Muscle layer of duodenum (tissue), 2 donors: Measurements from ENCODE around the gene DDX46.

Source experiments
- H3K27ac ChIP-seq: one replicate; pipeline ENCODE4 v1.7.0; 2013; ENCODE audit warnings: mild to moderate bottlenecking, low read length
- H3K27me3 ChIP-seq: one replicate; pipeline ENCODE4 v1.7.0; 2013; ENCODE audit warnings: low read depth, mild to moderate bottlenecking, control low read depth, low read length
- H3K36me3 ChIP-seq, 2 donors: one replicate each; pipeline ENCODE4 v1.7.0; 2013; ENCODE audit warnings: low read length in 2 of 2, control low read depth in 1 of 2, mild to moderate bottlenecking in 1 of 2; ENCODE audit not compliant: insufficient read depth in 2 of 2, control insufficient read depth in 1 of 2
- H3K4me1 ChIP-seq, 2 donors: one replicate each; pipeline ENCODE4 v1.7.0; 2013; ENCODE audit warnings: low read length in 2 of 2, mild to moderate bottlenecking in 2 of 2, control low read depth in 1 of 2, moderate library complexity in 1 of 2; ENCODE audit not compliant: insufficient read depth in 2 of 2, control insufficient read depth in 1 of 2
- H3K4me3 ChIP-seq, 2 donors: one replicate each; pipeline ENCODE4 v1.7.0; 2013; ENCODE audit warnings: low read length in 2 of 2, low read depth in 1 of 2, mild to moderate bottlenecking in 1 of 2
- H3K9me3 ChIP-seq, 2 donors: one replicate each; pipeline ENCODE4 v1.7.0; 2013; ENCODE audit warnings: low read length in 2 of 2, control low read depth in 1 of 2, mild to moderate bottlenecking in 1 of 2; ENCODE audit not compliant: control insufficient read depth in 1 of 2
- donor health status: healthy.

The DDX46 gene

GRCh38 chr5:134784946-134785620 is 26.5 kb downstream of the DDX46 start:
- Histone ChIP-seq H3K27me3 (no peaks in the 10 kb centered on the region), H3K36me3 (peaks cover 51 to 66% of the 10 kb centered on the region in 2 donors), H3K4me3 (no peak overlapping the region), H3K9me3 (no peaks in the 10 kb centered on the region), H3K27ac (no peak overlapping the region), H3K4me1 (no peaks in the 10 kb centered on the region)

DNA sequence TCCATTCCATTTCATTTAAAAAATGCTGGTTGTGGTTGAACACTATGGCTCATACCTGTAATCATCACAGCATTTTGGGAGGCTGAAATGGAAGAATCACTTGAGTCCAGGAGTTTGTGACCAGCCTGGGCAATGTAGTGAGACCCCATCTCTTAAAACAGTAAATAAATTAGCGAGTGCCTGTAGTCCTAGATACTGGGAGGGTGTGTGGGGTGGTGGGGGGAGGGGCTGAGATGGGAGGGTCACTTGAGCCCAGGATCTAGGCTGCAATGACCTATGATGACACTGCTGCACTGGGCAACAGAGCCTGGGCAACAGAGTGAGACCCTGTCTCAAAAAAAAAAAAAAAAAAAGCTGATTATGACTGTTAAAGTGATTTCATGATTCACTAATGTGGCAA is 29.1 kb downstream of the DDX46 start:
- Histone ChIP-seq H3K27ac (no peak overlapping the region), H3K9me3 (no peaks in the 10 kb centered on the region), H3K4me3 (no peak overlapping the region), H3K36me3 (peaks cover 44 to 68% of the 10 kb centered on the region in 2 donors), H3K27me3 (no peaks in the 10 kb centered on the region), H3K4me1 (no peaks in the 10 kb centered on the region)

DNA sequence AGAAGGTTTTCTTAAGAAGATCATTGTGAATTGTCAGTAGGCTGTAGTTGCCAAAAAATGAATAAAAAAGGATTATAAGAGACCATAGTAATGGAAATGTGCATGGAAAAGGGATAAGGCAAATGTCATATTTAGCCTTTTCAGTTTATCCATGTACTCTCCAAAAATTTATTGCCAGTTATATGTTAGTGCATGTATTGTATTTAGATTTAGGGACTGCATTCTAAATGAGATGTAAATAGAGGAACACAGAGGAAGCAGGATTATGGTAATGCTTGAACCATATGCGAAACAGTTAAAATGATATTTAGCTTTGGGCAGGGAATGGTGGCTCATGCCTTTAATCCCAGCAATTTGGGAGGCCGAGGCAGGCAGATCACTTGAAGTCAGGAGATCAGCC is 33.0 kb downstream of the DDX46 start:
- H3K36me3 ChIP-seq: peaks cover 47 to 61% of the 10 kb centered on the region in 2 donors
- H3K4me3 ChIP-seq: no peak overlapping the region
- no peaks in the 10 kb centered on the region for H3K9me3 ChIP-seq
- no peaks in the 10 kb centered on the region for H3K27me3 ChIP-seq
- H3K27ac ChIP-seq: no peak overlapping the region
- no peaks in the 10 kb centered on the region for H3K4me1 ChIP-seq

DNA sequence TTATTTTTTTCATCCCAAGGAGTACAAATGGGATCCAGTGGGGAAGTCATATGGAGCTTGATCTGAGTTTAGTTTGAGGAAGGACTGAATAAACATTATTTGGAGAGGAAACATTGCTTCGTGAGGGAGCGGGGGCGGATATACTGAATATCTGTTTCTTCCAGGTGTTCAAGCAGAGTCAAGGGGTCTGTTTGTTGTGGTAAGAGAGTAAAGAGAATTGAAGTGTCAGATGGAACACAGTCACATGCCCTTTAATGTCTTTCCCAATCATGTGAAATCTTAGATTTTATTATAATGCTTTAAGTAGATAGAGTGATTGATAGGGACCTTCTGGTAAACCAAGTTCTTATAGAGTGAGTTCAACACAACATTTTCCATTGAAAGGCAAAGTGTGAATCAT is 33.7 kb downstream of the DDX46 start:
- Histone ChIP-seq H3K27me3 (no peaks in the 10 kb centered on the region), H3K9me3 (no peaks in the 10 kb centered on the region), H3K4me1 (no peaks in the 10 kb centered on the region), H3K36me3 (peaks cover 43 to 55% of the 10 kb centered on the region in 2 donors), H3K27ac (no peak overlapping the region), H3K4me3 (no peak overlapping the region)

DNA sequence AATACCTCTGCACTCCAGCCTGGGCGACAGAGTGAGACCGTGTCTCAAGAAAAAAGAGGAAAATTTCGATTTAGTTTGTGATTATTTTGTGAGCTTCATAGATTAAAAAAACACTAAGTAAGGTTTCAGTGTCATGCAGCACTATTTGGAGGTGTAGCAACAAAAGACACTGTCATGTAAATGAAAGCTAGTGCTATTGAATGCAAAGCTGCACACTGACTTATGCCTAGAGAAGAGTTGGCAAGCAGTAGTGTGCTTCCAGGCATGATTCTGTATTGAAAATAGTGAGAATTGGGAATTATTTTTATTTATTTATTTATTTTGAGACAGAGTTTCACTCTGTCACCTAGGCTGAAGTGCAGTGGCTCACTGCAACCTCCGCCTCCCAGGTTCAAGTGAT is 34.5 kb downstream of the DDX46 start:
- Histone ChIP-seq H3K4me3 (no peak overlapping the region), H3K4me1 (no peaks in the 10 kb centered on the region), H3K27ac (no peak overlapping the region), H3K27me3 (no peaks in the 10 kb centered on the region), H3K36me3 (peaks cover 40 to 61% of the 10 kb centered on the region in 2 donors), H3K9me3 (no peaks in the 10 kb centered on the region)

DNA sequence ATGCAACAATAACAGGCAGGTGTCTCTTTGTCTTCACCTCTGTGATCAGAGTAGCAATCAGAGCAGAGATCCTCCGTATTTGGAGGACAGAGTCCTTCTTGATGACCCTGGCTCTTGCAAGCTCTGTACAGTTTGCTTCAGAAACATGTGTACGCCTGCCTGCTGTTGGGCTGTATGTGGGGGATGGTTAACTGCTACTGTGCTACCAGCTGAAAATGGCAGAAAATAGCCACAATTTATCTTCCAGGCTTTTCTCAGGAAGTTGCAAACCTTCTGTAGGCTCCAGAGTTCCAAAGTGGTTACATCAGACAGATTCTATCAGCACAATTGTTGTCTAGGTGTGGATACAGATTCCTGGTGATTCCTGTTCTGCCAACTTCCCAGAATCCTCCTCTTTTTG is 35.5 kb downstream of the DDX46 start:
- H3K27me3 ChIP-seq: no peaks in the 10 kb centered on the region
- H3K36me3 ChIP-seq: peaks cover 40 to 69% of the 10 kb centered on the region in 2 donors
- H3K4me3 ChIP-seq: no peak overlapping the region

DNA sequence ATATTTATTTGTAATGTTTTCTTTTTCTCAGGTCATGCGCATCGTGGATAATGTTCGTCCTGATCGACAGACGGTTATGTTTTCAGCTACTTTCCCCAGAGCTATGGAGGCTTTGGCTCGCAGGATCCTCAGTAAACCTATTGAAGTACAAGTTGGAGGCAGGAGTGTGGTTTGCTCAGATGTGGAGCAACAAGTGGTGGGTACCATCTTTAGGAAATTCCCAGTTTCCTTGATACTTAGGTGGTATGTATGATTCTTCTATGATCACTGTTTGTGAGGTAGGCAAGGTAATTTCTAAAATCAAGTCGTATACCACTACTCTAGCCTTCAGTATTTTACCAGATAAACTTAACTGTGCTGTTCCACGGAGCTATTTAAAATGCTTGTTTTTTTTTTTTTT is 36.2 kb downstream of the DDX46 start:
- no peak overlapping the region for H3K4me3 ChIP-seq
- H3K27ac ChIP-seq: no peak overlapping the region
- no peaks in the 10 kb centered on the region for H3K27me3 ChIP-seq
- H3K4me1 ChIP-seq: no peaks in the 10 kb centered on the region
- peaks cover 36 to 71% of the 10 kb centered on the region in 2 donors for H3K36me3 ChIP-seq
- no peaks in the 10 kb centered on the region for H3K9me3 ChIP-seq

More for the DNA sequence above, 35.5 kb downstream of the DDX46 start:
- Histone ChIP-seq H3K9me3 (no peaks in the 10 kb centered on the region), H3K27ac (no peak overlapping the region), H3K4me1 (no peaks in the 10 kb centered on the region)

DNA sequence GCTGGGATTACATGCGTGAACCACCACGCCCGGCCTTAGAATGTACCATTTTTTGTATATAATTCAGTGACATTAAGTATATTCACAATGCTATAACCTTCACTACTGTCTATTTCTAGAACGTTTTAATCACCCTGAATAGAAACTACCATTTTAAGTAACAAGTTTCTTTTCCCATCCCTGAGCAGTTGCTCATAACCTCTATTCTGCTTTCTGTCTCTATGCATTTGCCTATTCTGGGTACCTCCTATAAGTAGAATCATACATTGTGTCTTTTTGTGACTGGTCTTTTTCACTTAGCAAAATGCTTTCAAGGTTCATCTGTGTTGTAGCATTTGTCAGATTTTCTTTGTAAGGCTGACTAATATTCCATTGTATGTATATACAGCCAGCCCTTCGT is 39.9 kb downstream of the DDX46 start:
- Histone ChIP-seq H3K27ac (no peak overlapping the region), H3K4me1 (no peaks in the 10 kb centered on the region), H3K36me3 (peaks cover 36 to 57% of the 10 kb centered on the region in 2 donors), H3K4me3 (no peak overlapping the region), H3K27me3 (no peaks in the 10 kb centered on the region), H3K9me3 (no peaks in the 10 kb centered on the region)

DNA sequence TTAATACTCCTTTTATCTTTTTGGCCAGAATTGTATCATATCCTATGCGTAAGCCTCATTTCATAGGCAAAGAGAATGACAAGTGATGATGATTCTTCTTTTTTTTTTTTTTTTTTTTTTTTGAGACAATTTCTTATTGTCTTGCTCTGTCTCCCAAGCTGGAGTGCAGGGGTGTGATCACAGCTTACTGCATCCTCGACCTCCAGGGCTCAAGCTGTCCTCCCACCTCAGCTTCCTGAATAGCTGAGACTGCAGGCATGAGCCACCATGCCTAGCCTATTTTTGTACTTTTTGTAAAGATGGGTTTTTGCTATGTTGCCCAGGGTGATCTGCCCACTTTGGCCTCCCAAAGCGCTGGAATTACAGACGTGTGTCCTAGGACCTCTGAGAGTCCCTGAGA is 45.2 kb downstream of the DDX46 start:
- Histone ChIP-seq H3K9me3 (no peaks in the 10 kb centered on the region), H3K4me1 (no peaks in the 10 kb centered on the region), H3K4me3 (no peak overlapping the region), H3K27ac (no peak overlapping the region), H3K27me3 (no peaks in the 10 kb centered on the region), H3K36me3 (peaks cover 21 to 45% of the 10 kb centered on the region in 2 donors)

GRCh38 chr5:134813407-134813806 is 54.8 kb downstream of the DDX46 start:
- Histone ChIP-seq H3K36me3 (peaks cover 29 to 54% of the 10 kb centered on the region in 2 donors), H3K27ac (no peak overlapping the region), H3K4me3 (no peak overlapping the region), H3K27me3 (no peaks in the 10 kb centered on the region), H3K4me1 (no peaks in the 10 kb centered on the region), H3K9me3 (no peaks in the 10 kb centered on the region)

DNA sequence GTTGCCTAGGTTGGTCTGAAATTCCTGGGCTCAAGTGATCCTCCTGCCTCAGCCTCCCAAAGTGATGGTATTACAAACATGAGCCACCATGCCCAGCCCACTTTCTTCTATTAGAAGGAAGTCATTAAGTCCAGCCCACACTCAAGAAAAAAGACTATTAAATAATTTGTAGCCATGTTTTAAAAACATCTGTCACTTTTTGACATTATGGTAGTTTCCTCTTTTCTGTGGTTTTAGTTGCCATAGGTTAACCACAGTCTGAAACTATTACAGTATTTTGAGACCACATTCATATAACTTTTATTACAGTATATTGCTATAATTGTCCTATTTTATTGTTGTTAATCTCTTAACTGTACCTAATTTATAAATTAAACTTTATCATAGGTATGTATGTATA is 55.2 kb downstream of the DDX46 start:
- H3K4me3 ChIP-seq: no peak overlapping the region
- H3K4me1 ChIP-seq: no peaks in the 10 kb centered on the region
- no peaks in the 10 kb centered on the region for H3K27me3 ChIP-seq
- peaks cover 31 to 56% of the 10 kb centered on the region in 2 donors for H3K36me3 ChIP-seq
- H3K27ac ChIP-seq: no peak overlapping the region
- no peaks in the 10 kb centered on the region for H3K9me3 ChIP-seq

GRCh38 chr5:134817006-134817405 is 58.4 kb downstream of the DDX46 start:
- Histone ChIP-seq H3K27ac (no peak overlapping the region), H3K4me3 (no peak overlapping the region), H3K36me3 (peaks cover 31 to 72% of the 10 kb centered on the region in 2 donors)

More at GRCh38 chr5:134817006-134817405, 58.4 kb downstream of the DDX46 start:
- Histone ChIP-seq H3K9me3 (no peaks in the 10 kb centered on the region), H3K27me3 (no peaks in the 10 kb centered on the region), H3K4me1 (no peaks in the 10 kb centered on the region)
